H1 (cell line): ENCODE results near the gene PDIA5. TPM values are rescaled to one million over a fixed set of nuclear protein-coding genes. Genes with fewer than 3 reads are reported as not detected.

Source experiments
- JUN ChIP-seq: IDR thresholded peaks from 2 replicates; pipeline ENCODE4 v1.6.1; 2011; ENCODE audit warnings: low read depth, mild to moderate bottlenecking, improper control_type of control experiment, low read length
- NRF1 ChIP-seq: IDR thresholded peaks from 2 replicates; pipeline ENCODE4 v1.6.1; 2011; ENCODE audit warnings: mild to moderate bottlenecking, low read depth, low read length, improper control_type of control experiment
- polyA plus RNA-seq, 7 experiments: library from polyadenylated mRNA; depleted of rRNA in 3 of 7; stranded (reverse) in 5 of 7; unstranded in 2 of 7; fragments of >200 nt in 5 of 7; fragments of 200-250 nt in 2 of 7; gene quantifications; 1 replicate in 5 of 7; 2 replicates in 1 of 7; 4 replicates in 1 of 7; pipeline versions ENCODE4 v1.2.1 to v1.2.3, GENCODE V29; 2011 to 2013; ENCODE audit warnings: missing spikeins in 2 of 7, mixed read lengths in 2 of 7
- total RNA-seq: library from RNA; stranded (reverse); fragmentation: NEBNext Ultra II Directional; extraction: Animal tissue kit (Norgen Biotek cat#: 25700); gene quantifications from 2 replicates; pipeline ENCODE4 v1.2.1, GENCODE V29; 2021

Gene PDIA5
- total and polyA plus RNA-seq, 2 of the 8 experiments (the other 6 are each of a cell fraction or from before 2014, with no cell fraction given): 18.2 to 32.8 TPM

- TF ChIP-seq JUN: no peak
- no peak for TF ChIP-seq NRF1
Measured at GRCh38 chr3:123186695-123187094, 119.9 kb downstream of the PDIA5 start (continued).
